RWPE1 (cell line): Measurements from ENCODE around the gene ARRDC2.
"Not testable (repeated sequence)": the region's sequence is repeated elsewhere in the genome, so short reads cannot be mapped to it uniquely, and the experiment has no call there.

Source experiments
- CTCF ChIA-PET: fragments of 350-600 bp; sonication (Branson Sonifier 250); formaldehyde crosslinking; extraction: SDS; loops from one replicate; lab custom pipeline; 2021; lab: Yijun Ruan, JAX
- POLR2A ChIA-PET: fragments of 400-600 bp; formaldehyde crosslinking; extraction: SDS; loops from one replicate; lab custom pipeline; 2020; ENCODE audit warnings: antibody characterized with exemption; ENCODE audit not compliant: low non-redundant PET; lab: Yijun Ruan, JAX
- DNase-seq: peaks from one replicate; pipeline ENCODE4 v3.0.0; 2012; ENCODE audit warnings: low spot score
- H3K27ac ChIP-seq: fragments of 450-650 bp; 2 replicates; pipeline ENCODE4 v1.5.1; 2017
- TF ChIP-seq, protein P1 (sequence below): fragments of 450-650 bp; conservative IDR thresholded peaks from 2 replicates; pipeline ENCODE4 v1.5.1; 2017; ENCODE audit warnings: low read depth, mild to moderate bottlenecking

The ARRDC2 gene

DNA sequence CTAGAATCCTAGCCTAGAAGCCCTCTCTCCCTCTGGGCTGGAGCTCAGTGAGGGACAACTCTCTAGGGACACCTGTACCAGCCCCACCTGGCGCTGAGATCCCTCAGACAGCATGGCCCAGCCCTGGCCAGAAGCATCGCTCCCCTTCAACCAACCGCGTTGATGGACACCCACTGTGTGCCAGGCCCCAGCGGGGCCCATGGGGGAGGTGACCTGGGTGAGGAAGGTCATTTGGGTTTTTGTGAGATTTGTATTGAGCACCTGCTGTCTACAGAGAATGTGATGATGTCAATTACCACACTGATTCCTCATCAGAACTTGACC, 9.2 kb upstream of the ARRDC2 start:
- peak overlapping the region; percentile 42 for H3K27ac ChIP-seq
- CTCF ChIA-PET = interaction anchor here (0.6 to 6.1 kb wide), 4 partner anchors 60 to 139 kb away, joined by 3 to 71 read pairs (median 10); partner anchors contain the start of genes CCDC124 and RPL18A
- POLR2A ChIA-PET = no interaction called here
- no peak for DNase-seq
- TF ChIP-seq, protein P1, sequence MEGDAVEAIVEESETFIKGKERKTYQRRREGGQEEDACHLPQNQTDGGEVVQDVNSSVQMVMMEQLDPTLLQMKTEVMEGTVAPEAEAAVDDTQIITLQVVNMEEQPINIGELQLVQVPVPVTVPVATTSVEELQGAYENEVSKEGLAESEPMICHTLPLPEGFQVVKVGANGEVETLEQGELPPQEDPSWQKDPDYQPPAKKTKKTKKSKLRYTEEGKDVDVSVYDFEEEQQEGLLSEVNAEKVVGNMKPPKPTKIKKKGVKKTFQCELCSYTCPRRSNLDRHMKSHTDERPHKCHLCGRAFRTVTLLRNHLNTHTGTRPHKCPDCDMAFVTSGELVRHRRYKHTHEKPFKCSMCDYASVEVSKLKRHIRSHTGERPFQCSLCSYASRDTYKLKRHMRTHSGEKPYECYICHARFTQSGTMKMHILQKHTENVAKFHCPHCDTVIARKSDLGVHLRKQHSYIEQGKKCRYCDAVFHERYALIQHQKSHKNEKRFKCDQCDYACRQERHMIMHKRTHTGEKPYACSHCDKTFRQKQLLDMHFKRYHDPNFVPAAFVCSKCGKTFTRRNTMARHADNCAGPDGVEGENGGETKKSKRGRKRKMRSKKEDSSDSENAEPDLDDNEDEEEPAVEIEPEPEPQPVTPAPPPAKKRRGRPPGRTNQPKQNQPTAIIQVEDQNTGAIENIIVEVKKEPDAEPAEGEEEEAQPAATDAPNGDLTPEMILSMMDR = no peak

DNA sequence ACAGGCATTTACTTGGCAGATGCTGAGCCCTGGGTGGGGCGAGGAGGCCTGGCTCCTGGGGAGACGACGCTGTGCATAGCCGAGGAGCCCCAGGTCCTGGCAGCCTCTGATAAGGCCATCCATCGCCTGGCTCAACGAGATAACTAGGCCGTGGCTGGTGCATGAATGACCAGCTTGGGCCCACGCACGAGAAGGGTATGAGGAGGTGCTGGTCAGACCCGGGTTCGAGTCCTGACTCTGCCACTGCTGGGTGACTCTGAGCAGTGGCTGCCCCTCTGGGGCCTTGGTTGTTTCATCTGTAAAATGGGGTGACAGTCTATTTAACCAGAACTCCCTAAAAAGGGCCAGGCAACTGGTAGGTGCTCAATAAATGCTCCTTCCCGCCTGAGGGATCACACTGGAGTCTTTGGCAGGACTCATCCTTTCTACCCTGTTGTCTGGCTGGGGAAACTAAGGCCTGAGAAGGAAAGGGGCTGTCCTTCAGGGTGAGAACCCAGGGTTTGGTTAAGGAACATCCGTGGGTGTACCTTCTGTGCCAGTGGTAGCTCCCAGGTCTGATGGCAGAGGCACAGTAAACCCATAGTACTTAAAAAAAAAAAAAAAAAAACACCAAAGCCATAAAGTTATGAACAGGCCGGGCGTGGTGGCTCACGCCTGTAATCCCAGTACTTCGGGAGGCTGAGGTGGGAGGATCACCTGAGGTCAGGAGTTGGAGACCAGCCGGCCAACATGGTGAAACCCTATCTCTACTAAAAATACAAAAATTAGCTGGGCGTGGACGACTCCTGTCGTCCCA, 8.1 kb upstream of the ARRDC2 start:
- TF ChIP-seq, protein P1 = no peak
- CTCF ChIA-PET = interaction anchor here (0.6 kb wide), 1 partner anchor 62 kb away, joined by 3 read pairs; no protein-coding TSS in a partner anchor
- POLR2A ChIA-PET = no interaction called here
- no peak for DNase-seq
- H3K27ac ChIP-seq = peak overlapping the region; percentile 86

DNA sequence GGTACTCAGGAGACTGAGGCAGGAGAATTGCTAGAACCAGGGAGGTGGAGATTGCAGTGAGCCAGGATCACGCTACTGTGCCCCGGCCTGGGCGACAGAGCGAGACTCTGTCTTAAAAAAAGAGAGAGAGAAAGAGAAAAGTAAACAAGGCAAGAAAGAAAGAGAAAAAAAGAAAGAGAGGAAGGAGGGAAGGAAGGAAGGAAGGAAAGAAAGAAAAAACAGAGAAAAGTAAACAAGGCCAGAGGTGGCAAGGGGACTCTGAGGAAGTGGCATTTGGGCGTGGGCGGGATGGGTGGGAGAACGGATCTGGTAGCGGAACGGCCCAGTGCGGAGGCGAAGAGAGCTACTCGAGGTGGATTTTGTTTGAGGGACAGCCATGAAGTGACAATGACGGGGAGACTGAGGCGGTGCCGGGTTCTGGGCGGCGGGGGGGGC, 7.5 kb upstream of the ARRDC2 start:
- POLR2A ChIA-PET = interaction anchor here (0.6 kb wide), 1 partner anchor 23 kb away, joined by 3 read pairs; no protein-coding TSS in a partner anchor
- TF ChIP-seq, protein P1 = no peak
- peak overlapping the region; percentile 86 for H3K27ac ChIP-seq
- CTCF ChIA-PET = no interaction called here
- DNase-seq = no peak

DNA sequence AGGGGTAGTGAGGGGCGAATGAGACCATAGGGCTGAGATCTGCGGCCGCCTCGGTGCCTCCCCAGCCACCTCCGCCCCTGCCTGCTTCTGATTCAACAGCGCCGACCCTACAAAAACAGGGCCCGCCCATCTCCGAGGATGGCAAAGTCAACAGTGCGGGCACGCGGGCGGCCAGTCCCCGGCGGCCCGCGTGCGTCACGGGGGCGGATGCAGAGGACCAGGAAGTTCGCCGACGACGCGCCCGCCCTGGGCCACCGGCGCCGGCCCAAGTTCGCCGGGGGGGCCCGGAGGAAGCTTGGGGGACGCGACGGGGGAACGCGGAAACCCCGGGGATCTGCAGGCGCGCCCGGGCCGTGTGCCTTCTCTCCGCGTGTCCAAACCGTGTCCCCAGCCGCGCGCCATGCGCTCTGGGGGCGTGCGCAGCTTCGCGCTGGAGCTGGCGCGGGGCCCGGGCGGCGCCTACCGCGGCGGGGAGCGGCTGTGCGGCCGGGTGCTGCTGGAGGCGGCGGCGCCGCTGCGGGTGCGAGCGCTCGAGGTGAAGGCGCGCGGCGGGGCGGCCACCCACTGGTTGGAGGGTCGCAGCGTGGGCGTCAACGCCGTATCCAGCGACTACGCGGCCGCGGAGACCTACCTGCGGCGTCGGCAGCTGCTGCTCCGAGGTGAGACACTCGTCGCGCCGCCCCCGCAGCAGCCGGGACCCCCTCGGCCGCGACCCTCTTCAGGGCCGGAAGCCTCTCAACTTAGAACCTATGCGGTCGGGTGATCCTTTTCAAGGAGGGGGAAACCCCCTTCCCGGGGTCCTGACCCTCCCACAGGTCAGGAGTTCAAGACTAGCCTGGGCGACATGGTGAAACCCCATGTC, 6.8 kb upstream of the ARRDC2 start:
- ChIA-PET POLR2A (interaction anchor here (0.6 kb wide), 2 partner anchors 23 kb away, joined by 3 to 4 read pairs; no protein-coding TSS in a partner anchor), CTCF (no interaction called here)
- H3K27ac ChIP-seq = peak overlapping the region; percentile 86
- TF ChIP-seq, protein P1 = no peak
- DNase-seq = peak; percentile 83

DNA sequence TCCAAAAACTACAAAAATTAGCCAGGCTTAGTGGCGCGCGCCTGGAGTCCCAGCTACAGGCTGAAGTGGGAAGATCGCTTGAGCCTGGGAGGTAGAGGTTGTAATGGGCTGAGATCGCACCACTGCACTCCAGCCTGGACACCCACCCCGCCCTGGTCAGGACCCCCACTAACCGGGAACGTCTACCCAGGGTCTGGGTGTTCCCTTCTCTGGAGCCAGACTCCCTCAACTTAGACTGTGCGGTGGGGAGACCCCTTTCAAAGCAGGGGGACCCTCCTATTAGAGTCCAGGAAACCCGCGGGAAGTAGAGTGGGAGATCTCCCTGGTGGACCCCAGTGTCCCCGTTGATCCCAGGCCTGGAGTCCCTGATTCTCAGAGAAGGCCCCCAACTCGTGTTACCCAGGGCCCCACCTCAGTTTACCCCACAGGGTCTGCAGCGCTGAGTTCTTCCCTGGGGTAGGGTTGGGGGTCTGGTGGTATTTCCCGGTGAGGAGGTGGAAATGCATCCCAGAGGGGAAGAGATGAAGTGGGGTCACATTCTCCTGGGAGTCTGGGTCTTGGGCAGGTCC, 6.1 kb upstream of the ARRDC2 start:
- no peak for DNase-seq
- CTCF ChIA-PET = no interaction called here
- TF ChIP-seq, protein P1 = no peak
- H3K27ac ChIP-seq = peak overlapping the region; percentile 86
- POLR2A ChIA-PET = no interaction called here

DNA sequence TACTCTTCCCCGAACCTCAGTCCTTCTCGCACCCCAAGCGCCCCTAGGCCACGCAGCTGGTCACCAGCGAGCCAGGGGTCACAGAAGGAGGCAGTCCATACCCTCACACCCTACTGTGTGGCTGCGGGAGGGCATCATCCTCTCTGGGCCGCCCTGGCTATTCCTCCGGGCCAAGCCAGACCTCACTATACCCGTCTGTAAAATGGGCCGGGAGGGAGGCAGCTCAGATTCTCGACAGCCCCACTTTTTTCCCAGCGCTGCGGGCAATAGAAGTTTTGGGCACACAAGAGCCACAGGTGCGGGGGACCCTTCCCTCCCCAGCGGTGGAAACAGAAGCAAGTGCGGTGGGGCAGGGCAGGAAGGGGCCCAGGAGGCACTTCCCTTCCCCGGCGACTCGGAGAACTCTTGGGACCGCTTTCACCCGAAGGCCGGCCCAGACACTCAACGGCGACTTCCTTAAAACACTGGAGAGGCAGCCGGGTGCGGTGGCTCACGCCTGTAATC, 5.6 kb upstream of the ARRDC2 start:
- CTCF ChIA-PET = interaction anchor here (0.7 kb wide), 1 partner anchor 202 kb away, joined by 3 read pairs; no protein-coding TSS in a partner anchor
- TF ChIP-seq, protein P1 = no peak
- H3K27ac ChIP-seq = peak overlapping the region; percentile 86
- POLR2A ChIA-PET = no interaction called here
- DNase-seq = no peak

DNA sequence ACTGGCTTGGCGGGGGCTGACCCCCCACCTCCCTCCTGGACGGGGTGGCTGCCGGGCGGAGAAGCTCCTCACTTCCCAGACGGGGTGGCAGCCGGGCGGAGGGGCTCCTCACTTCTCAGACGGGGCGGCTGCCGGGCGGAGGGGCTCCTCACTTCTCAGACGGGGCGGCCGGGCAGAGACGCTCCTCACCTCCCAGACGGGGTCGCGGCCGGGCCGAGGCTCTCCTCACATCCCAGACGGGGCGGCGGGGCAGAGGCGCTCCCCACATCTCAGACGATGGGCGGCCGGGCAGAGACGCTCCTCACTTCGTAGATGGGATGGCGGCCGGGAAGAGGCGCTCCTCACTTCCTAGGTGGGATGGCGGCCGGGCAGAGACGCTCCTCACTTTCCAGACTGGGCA, 2.2 kb upstream of the ARRDC2 start:
- CTCF ChIA-PET = interaction anchor here (0.6 kb wide), 1 partner anchor 199 kb away, joined by 4 read pairs; no protein-coding TSS in a partner anchor
- POLR2A ChIA-PET, DNase-seq, H3K27ac ChIP-seq: not testable (repeated sequence)
